ENCODE data around the gene KRTAP20-1.

KRTAP20-1 gene, protein sequence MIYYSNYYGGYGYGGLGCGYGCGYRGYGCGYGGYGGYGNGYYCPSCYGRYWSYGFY

DNA sequence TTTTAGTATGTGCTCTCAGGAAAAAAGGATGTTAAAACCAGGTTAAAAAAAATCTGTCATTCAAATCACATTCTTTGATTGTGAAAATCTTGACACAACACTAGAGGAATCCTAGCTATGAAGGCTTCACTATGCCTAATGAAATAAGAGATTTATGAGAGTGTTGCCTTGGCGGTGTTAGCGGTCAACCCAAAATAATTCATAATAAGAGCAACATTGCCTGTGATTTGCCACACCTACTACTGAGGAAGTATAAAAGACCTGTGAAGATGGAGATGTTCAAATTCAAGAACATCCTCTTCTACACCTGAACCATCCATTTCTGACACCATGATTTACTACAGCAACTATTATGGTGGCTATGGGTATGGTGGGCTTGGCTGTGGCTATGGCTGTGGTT is at the start of gene KRTAP20-1:
KRTAP20-1 (plus strand) TSS at position 301 of the 400 bp plus-strand sequence; CDS start at position 331, 30 bp downstream.
- DNase-seq, result no peak

DNA sequence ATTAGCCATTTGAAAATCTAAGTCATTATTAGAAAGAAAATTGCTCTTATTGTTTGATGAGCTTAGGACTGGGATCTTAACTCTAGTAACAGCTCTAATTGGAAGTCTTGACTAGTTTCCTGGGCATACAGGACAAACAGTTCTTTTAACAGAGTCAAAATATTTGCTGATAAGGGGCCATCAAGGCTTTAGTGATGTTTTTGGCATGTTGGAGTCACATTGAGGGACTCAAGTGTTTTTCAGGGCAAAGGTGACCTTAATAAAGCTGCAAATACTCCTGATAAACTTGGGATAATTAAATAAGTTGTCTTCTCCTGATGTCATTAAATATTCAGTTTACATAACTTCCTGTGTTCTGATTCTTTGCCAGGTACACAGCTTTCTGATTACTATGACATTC is 48.6 kb upstream of the KRTAP20-1 start:
- DNase-seq, result no peak

DNA sequence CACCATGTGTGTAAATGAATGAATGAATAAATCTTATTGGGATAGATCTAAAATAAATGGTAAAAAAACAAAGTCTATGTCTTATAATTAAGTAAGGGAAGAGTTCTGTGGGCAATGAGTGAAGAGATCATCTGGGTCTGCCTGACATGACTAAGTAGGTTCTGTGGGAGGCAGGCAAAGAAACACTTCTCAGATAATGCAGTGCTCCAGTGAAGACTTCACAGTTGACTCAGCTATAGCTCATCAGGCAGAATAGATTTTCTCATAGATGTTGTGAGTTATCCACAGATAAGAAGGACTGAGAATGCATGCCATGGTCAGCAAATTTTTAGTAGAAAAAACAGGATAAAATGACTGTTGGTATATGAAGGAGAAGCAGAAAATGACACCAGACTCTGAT is 38.5 kb upstream of the KRTAP20-1 start:
- no peak for DNase-seq

DNA sequence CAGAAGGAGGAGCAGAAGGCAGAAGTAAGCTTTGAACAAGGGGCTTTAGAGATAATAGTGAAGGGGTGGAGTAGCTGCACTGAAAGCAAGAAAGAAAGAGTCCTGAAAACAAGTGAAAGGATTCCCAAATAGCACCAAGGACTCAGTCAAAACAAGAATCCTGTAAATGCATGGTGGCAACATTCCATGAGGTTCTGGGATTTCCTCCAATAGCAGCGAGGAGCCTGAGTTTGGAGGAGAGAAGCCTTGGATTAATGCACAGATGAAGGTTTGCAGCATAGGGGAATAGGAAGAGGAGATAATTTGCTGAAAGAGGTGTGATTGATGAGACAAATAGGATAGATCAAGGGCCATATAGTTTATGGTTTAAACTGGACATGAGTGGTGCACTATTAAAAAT is 36.9 kb upstream of the KRTAP20-1 start:
- no peak for DNase-seq

DNA sequence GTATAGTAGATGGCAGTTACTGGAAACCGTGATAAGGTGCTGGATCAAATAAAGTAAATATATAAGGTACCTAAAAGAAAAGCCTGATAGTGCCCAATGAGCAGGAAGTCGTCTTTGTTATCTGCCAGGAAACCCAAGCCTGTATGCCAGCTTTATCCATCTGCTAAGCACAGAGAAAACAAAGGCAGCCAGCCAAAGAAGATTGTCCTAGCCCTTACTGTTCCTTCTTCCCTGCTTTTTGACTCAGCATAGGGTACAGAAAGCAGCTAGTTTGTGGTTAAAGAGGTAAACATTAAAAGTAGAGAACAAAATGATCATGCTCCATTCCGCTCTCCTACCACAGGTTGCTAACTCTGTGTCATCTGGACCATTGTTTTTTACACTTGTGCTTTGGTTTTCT is 36.1 kb upstream of the KRTAP20-1 start:
- no peak for DNase-seq

DNA sequence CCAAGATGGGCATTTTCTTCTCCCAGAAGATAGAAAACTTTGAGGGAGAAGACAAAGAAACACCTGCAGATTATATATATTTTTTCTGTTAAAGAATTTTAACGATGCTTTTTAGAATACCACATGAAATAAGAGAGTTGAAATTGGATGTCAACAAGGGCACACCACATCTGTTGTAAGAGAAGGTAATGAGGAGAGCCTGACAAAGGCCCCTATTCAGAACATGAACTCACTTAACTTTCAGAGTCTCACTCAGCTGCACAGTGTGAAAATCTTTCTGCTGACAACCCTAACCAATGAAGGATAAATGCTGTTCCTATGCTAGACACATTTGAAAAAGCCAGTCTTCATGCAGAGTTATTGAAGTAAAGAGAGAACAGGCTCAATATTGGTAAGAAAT is 33.4 kb upstream of the KRTAP20-1 start:
- DNase-seq, result no peak

DNA sequence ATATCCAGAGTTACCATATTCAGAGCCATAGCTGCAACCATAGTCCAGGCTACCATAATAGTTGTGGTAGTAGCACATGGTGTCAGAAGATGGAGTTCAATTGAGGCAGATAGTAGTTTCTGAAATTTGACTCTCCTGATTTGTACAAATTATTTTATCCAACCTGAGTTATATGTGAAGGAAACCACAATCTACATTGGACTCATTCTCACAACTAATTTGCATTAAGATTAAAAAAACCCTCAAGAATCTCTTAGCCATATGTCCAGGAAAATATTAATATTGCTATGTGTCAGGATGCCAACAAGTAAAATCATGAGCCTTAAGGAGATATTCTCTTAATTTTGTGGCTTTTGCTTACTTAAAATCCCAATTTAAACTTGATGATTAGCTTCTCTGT is 25.9 kb upstream of the KRTAP20-1 start, which contains the start of gene KRTAP22-2:
KRTAP22-2 (minus strand) TSS at position 101 of the 400 bp plus-strand sequence.
- DNase-seq, result no peak

DNA sequence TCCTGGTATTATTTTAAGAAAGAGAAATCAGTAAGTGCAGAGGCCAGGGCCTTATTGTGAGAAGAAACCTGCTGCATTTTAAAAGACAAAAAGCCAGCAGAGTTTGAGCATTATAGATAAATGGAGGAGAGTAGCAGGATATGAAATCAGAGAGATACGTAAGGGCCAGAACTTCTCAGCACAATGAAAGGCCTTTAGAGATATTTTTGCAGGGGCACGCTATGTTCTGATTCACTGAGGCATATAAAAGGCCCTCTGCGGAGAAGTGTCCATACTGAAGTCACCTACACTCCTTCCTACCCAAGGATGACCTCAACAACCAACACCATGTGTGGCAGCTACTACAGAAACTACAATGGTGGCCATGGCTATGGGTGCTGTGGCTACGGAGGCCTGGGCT is 24.1 kb upstream of the KRTAP20-1 start, which contains the start of gene KRTAP6-3:
KRTAP6-3 (plus strand) TSS at position 301 of the 400 bp plus-strand sequence; CDS start at position 307, 6 bp downstream.
- DNase-seq, result no peak

DNA sequence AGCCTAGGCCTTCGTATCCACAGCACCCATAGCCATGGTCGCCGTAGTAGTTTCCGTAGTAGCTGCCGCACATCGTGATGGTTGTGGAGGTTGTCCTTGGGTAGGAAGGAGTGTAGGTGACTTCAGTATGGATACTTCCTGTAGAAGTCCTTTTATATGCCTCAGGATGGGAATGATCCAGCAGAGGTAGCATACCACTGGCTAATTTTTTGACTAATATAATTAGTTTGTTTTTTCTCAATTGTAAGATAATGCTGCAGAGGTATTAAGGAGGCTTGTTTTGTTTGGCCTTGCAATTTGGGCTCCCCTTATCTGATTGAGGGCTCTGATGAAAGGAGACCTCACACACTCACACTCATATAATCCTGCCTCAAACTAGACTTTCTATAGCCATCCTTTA is 17.4 kb upstream of the KRTAP20-1 start, which contains the start of gene KRTAP6-2:
KRTAP6-2 (minus strand) TSS at position 101 of the 400 bp plus-strand sequence; CDS start at position 73, 28 bp downstream.
- DNase-seq, result no peak

DNA sequence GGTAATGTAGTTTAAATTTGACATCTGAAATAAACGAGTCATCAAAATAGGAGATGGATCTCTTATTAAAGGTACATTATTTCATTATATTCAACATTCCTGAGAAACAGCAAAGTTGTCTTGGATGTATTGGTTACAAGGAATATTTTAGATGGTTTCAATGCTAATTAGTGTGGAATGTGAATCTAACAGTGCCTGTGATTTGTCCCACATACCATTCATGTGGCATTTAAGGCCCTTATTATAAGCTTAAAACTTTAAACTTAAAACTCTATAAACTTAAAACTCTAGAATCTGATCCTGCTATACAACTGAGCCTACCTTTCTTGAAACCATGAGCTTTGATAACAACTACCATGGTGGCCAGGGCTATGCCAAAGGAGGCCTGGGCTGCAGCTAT is 15.4 kb upstream of the KRTAP20-1 start, which contains the start of gene KRTAP22-1:
KRTAP22-1 (plus strand) TSS at position 301 of the 400 bp plus-strand sequence.
- no peak for DNase-seq

DNA sequence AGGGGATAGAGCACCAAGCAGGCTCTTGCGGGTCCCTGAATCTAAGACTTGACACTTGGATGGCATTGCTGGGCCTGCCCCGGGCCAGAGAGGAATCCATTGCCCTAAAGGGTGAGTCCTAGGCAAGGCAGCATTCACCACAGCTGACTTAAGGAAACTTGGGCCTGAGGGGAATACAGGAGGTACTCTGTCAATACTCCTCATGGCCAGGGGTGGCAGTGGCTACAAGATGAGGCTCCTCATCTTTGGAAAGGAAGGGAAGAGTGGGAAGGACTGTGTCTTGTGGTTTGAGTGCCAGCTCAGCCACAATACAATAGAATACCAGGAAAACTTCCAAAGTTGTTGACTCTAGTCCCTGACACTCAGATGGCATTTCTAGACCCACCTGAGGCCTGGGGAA is 10.3 kb upstream of the KRTAP20-1 start:
- DNase-seq, result no peak

DNA sequence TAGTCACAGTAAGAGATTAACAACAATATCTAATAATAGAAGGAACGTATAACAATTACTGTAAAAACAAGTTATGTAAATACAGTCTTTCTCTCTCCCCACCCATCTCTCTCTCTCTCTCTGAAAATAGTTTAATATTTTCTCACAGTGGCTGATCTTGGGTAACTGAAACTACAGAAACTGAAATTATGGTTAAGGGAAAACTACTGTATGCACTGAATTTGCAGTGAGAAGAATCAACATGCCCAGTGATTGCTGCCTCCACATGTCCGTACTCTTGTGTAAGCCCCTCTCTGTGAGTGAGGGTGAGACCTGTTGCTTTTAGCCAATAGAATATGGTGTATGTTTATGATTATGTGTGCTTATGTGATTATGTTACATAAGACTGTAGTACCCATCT is 4.1 kb upstream of the KRTAP20-1 start:
- DNase-seq, result no peak

DNA sequence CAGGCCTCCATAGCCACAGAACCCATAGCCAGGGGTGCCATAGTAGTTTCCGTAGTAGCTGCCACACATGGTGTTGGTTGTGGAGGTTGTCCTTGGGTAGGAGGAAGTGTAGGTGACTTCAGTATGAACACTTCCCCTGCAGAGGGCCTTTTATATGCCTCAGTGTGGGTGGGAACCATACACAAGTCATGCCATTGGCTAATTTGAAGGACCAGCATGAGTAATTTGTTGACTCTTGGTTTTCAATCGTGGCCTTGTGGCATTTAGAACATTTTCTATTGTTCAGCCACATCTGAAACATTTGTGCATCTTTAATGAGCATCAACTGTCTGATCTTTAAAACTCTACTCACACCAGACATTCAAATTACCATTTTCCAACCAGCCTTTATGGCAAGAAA is 2.4 kb upstream of the KRTAP20-1 start, which contains the start of gene KRTAP6-1:
KRTAP6-1 (minus strand) TSS at position 95 of the 400 bp plus-strand sequence; CDS start at position 69, 26 bp downstream.
- no peak for DNase-seq

DNA sequence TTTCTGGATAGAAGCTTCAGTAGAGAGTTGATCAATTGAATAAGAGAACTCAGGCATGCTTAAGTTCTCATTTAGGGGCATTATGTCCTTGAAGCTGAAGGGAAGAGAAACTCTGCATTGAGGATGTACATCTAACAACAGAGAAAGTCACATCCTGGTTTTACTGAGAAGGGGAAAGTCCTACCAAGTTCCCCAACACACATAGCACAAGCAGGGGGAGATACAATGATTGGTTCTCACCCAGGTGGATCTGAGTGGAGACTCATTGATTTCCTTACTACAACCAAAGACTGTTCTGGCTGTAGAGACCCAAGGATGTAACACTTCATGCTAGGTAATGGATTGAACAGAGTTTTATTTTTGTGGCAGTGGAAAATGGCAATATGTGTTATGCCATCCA is 1.0 kb upstream of the KRTAP20-1 start:
- no peak for DNase-seq

DNA sequence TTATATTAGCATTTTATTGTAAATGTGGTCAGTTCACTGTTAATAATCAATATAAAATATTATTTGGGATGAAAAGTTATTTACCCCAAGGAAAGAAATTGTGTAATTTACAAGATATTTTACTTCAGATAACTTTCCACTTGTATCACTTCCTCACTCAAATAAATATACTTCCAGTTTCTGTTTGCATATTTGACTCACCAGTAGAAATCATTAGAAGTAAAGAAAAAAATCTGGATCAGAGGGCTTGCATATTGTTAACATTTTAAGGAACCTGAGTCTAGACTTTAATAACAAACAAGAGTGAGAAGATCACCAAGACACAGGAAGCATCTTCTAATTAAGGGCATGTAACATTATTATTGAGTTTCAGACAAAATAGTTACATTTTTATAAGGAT is 3.9 kb downstream of the KRTAP20-1 start:
- no peak for DNase-seq

DNA sequence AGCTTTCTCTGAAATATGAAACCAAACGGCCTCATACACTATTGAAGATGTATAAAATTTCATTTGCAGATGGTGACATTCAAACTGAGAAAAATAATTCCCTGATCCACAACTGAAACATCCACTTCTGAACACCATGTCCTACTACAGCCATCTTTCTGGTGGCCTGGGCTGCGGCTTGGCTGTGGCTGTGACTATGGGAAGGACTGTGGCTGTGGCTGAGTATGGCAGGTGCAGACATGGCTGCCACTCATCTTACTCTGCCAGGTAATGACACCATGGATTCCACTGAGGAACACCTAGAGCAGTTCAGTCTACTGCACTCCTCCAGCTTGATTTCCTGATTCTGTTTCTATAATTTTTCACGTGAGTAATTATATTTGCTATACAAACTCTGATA is 4.3 kb downstream of the KRTAP20-1 start, which contains the start of gene KRTAP20-4:
KRTAP20-4 (plus strand) TSS at position 106 of the 400 bp plus-strand sequence.
- no peak for DNase-seq

DNA sequence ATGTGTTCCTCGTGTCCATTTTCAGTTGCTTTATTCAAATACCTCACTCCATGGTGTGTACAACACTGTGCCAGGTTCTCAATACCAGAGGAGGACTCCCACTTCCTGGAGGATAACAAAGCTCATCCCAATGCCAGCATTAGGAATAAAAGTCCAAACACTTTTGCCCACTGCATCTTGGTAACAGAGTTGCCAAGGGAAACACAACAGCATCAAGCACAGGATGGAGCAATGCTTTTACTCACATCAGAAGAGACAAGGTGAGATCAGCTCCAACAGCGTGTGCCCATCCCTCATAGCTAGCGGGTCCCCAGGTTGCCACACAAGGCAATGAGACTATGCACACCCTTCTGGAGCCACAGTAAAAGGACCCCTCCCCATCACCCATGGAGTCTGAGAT is 7.1 kb downstream of the KRTAP20-1 start:
- DNase-seq, result no peak

DNA sequence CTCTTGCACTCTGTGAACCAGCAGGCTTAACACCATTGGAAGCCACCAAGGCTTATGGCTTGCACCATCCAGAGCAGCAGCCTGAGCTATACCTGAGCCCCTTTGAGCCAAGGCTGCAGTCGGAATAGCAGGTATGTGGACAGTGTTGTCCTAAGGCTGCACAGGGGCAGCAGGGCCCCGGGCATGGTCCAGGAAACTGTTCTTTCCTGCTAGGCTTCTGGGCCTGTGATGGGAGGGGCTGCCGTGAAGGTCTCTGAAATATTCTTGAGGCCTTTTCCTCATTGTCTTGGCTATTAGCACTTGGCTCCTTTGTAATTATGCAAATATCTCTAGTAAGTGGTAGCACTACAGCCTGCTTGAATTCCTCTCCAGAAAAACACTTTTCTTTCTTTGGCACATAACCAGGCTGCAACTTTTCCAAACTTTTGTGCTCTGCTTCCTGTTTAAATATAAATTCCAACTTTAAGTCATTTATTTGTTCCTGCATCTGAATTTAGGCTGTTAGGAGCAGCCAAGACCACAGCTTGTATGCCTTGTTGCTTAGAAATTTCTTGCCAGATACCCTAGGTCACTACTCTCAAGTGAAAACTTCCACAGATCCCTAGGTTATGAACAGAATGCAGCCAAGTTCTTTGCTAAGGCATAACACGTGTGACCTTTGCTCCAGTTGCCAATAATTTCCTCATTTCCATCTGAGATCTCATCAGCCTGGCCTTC is 9.4 kb downstream of the KRTAP20-1 start:
- DNase-seq, result no peak

DNA sequence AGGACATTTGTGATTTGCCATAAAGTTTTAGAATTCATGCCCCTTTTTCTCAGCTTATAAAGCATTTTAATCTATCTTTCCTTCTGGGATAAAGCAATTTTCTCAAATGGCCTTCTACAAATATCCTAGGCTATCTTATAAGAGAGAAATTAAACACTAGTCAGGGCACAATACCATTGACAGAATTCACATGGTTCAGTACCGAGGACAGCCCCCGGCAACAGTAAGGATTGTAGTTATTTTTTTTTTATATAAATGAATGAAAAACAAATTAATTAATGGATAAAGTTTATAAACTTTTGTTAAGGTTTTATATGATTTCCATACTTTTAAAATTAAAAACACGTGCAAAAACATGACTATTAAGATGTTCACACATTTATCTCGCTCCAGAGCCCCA is 11.9 kb downstream of the KRTAP20-1 start:
- DNase-seq, result no peak

DNA sequence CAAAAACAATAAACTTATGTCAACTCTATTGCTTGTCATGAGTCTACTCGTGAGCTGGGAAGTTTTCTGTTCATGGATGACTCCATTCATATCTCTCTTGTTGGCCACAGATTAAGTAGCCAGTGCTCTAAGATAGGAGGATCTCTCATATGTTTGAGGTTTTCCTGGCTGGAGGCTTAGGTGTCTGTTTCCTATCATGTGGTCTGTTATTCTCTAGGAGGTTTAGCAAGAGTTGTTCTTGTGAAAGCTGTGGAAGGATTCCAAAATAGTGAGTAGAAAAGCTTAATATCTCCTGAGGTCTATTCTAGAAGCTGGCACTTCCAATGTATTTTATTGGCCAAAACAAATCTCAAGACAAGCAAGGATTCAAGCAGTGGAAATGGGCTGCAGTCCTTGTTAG is 13.0 kb downstream of the KRTAP20-1 start:
- DNase-seq, result no peak

DNA sequence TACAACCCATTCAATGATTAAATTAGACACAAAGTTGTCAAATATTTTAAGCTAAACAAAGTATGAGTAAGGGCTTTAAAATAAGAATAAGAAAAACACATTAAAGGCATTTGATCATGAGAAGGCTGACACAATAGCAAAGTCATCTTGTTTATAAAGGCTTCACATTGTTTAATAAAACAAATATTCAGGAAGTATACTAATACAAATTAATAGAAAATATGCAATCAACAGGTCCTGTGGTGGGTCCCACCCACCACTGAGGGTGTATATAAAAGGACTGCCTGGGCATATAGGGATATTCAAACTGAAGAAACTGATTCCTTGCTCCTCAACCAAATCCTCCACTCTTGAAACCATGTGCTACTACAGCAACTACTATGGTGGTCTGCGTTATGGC is 18.7 kb downstream of the KRTAP20-1 start, which contains the start of gene KRTAP20-2:
KRTAP20-2 (plus strand) TSS at position 301 of the 400 bp plus-strand sequence; CDS start at position 359, 58 bp downstream.
- no peak for DNase-seq

DNA sequence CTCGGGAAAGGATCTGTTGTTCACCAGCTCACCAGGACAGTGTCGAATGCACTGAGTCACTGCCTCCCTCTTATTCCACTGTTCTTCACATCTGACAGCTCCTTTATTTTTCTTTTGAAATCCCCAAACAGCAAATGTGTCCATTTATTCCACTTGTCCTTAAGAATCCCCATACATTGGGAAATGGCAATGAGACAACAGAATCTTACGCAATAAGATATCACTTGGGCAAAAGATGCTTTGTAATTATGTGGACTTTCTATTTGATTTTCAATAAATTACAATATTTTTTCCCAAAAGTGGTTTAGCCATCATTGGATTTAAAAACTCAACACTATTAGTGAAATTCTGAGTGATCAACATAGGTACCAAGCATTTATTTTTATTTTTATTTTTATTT is 22.5 kb downstream of the KRTAP20-1 start:
- no peak for DNase-seq

DNA sequence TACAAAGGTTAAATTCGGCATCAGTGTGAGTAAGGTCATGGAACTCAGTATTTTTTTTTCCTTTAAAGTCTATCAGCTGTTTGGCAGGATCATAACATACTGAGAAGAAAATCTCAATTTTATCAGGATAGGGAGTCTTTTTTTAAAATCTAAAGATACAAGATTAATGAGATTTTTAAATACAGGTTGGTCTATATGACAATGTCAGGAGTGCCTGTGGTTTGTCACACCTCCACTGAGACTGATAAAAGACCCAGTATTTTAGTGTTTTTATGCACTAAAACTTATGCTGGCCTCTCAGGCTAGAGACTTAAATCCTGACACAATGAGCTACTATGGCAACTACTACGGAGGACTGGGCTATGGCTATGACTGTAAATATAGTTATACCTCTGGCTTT is 26.3 kb downstream of the KRTAP20-1 start, which contains the start of gene KRTAP20-3:
KRTAP20-3 (plus strand) TSS at position 301 of the 400 bp plus-strand sequence.
- no peak for DNase-seq

DNA sequence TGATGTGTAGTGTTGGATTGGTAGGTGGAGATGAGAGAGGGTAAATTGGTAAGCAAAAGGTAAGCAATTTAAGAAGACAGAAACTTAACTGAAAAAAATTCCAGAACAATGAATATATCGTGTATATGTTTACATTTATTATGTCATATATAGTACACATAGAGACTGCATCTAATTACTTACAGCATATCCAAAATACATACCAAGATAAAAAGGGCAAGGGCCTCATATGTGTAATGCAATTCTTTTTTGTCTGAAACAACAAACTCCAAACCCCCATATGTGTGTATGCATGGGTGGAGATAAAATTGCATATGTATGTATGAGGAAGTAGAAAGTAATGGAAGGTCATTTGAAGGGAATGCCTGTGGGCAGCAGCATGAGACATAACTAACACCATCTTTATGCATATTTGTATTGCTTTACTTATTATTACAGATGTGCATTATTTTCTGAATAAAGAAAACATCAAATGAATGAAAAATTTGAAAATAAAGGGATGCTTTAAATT is 30.7 kb downstream of the KRTAP20-1 start:
- DNase-seq, result no peak

Measured in activated T-cell treated with anti-CD3 and anti-CD28 coated beads for 4 hours (primary cell).